HG02678 (cell line): Measurements from ENCODE around the gene HOXB5.

Source experiments
- ATAC-seq: cut with Tn5 transposase; IDR thresholded peaks from one replicate; pipeline ENCODE4 v1.9.1; 2021; ENCODE audit warnings: mild to moderate bottlenecking, moderate library complexity; ENCODE audit not compliant: unreplicated experiment

The HOXB5 gene

DNA sequence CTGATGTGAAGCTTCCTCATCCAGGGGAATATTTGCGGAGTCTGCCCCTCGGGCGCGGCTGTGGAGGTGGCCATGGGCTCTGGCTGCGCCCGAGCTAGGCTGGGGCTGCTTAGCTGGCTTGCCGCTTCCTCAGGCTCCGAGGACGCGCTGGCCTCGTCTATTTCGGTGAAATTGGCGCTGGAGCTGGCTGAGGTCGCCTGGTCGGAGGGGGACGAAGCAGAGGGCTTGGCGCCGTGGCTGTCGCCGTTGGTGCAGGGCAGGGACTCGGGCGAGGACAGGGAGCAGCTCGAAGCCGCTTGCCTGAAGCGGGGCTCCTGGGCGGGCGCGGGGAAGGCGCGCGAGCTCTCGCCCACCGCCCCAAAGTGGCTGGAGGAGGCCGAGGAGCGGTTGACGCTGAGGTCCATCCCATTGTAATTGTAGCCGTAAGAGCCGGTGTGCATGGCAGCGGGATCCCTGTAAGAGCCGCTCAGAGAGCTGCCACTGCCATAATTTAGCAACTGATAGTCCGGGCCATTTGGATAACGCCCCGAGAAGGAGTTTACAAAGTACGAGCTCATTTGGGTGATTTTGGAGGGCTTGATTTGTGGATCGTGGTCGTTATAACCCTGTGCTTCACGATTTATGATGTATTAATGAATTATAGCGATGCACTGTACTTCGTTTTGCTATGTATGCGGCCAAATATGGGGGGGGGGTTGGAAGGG, at the start of gene HOXB5:
TSS of gene HOXB5 (minus strand) at position 654 of the 704 bp plus-strand sequence. CDS start at position 557, 97 bp downstream.
- no peak for ATAC-seq

DNA sequence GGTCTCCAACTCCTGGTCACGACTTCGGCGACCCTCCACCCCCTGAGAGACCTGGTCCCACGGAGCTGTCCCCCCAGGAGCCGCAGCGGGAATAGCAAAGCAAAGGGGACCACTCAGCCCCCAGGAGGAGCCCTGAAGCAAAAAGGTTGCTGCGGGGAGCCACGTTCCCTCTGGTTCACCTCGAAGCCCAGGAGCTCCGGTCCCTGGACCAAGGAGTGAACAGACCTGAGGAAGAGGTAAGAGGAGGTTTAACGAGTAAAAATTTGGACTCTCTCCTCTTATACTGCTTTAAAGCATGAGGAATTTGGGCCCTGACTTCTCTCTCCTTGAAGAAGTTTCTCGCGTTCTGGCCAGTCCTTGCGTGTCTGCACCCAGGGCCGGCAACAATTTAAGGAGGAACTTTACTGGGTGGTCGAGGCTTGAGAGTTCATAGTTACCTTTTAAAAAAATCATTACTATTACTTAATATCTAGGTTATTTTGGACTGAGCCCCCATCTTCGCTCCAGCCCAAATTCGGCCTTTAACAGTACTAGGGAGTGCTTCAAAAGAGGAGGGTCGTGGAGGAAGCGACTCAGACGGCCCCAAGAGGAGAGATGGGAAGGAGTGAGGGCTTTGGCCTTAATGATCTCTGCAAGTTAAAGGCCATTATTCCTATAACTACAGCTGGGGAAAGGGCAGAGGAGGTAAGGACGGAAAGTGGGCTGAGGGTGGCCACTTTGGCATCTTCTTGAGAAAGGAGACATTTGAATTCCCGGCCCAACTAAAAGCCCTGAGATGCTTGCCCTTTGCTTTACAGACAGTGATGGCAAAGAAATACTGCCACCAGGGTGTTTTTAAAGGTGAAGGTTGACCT, 49.5 kb upstream of the HOXB5 start:
- no peak for ATAC-seq

DNA sequence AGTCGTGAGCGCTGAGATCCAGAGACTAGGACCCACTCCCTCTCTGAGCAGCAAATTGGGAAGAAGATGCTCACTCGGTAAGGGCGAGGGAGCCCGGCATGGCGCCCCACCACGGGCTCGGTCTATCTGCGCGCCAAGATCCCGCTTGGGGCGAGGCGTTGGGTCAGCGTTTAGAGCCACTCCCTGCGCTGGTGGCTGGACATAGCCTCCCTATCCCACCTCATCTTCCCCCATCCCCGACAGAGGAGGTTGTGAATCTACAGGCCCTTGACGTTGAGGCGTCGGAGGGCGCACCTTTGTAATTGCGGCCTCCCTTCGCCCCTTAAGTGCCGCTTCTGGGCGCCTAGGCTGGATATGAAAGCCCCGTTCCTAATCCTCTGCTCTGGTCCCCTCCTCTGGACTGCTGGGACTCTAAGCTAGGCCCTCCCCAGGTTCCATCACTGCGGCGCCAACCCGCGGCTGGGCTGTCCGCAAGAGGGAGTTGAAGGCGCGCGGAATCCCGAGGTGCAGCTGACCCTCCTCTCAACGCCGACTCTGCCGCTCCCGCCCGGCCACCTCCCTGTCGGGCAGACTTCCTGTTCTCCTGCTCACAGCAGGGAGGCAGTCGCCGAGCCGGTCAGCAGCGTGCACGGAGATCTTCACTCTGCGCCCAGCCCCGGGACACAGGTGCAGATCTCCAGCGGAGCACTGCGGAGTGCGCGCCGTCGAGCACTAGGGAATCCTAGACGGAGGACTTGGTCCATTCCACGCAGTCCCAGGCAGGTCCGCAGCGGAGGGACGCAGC, 48.7 kb upstream of the HOXB5 start:
- ATAC-seq, result no peak

DNA sequence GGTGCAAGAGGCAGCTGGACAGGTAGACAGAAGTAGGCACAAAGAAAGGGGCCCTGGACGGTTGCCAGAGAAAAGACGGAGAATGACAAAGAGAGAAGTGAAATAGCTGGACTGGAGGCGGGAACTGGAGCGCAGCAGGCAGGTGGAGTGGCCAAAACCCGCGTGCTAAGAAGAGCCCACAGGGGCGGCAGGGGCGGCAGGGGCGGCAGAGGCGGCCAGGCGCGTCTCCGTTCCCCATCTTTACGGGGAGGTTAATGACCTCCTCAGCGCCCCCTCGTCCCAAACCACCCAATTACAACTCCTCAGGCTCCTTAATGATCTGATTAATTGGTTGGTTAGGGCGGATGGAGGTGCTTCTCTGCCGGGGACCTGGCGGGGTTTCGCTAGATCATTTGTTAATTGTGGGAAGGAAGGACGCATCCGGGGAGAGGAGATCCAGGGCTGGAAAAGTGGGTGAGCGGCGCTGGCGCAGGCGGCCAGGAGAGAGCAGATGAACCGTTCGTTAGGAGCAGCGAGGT, 48.0 kb upstream of the HOXB5 start:
- ATAC-seq, result no peak

DNA sequence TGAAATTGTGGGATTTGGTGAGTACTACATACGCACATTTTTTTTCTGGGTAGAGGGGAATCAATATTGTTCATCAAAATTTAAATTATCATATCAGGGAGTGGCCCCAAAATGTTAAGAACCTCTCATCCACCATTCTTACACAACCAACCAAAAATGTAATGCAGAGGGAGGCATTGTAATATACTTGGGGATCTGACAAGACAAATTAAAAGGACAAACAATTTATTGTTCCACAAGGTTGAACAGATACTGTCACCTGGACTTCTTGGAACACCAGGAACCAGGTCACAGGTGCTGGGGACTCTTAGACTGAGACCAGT, 47.2 kb upstream of the HOXB5 start:
- no peak for ATAC-seq

DNA sequence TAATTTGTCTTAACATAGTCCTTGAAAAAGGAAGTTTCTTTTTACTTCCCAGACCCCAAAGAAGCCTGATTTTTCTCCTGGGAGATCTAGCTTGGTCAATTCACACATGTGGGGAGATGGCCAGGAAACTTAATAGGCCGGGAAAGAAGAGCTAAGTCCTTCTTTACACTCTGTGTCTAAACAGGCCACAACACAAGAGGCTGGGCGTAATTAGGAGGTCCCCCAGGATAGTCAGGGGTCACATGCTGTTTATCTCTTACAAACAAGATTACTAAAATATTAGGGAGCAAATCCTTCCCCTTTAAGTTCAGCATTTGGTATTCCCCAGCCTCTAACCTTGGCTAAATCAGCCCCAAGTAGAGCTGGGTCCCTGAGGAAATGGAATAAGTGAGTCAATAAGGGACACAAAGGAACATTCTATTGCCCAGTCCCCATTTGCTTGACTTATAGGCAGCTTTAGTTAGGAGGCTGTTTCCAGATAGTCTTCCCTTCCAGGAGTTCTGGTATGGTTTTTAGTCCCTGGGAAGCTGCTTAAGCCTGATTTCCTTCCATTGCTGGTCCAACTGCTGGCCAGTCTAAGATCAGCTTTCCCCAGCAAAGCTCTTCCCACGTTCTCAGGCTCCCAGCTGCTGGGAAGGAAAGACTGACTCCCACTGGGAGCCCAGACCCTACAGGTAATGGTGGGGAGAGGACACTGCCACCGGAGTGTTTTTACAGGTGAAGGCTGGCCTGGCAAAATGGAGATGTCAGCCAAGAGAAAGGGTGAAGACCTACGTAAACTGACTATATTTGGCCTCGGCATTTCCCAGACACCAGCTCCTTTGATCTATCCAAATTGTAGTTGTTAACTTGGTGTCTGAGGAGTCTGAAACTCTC, 46.6 kb upstream of the HOXB5 start:
- ATAC-seq, result no peak

DNA sequence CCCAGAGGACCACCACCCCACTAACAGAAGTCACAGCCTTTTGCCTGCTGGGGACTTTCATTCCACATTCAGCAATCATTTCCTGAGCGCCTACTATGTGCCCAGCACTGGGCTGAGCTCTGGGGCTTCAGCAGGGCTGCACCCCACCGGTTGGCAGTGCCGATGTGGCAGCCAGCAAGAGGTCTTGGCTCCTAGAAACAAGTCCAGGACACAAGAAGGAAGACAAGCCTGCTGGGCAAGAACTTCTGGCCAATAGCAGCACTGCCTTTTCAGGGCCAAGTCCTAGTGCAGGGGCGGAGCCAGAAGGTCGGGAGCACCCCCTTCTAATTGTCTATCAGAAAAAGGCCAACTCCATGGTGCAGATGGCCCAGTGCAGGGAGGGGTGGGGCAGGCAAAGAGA, 45.6 kb upstream of the HOXB5 start:
- ATAC-seq, result no peak

DNA sequence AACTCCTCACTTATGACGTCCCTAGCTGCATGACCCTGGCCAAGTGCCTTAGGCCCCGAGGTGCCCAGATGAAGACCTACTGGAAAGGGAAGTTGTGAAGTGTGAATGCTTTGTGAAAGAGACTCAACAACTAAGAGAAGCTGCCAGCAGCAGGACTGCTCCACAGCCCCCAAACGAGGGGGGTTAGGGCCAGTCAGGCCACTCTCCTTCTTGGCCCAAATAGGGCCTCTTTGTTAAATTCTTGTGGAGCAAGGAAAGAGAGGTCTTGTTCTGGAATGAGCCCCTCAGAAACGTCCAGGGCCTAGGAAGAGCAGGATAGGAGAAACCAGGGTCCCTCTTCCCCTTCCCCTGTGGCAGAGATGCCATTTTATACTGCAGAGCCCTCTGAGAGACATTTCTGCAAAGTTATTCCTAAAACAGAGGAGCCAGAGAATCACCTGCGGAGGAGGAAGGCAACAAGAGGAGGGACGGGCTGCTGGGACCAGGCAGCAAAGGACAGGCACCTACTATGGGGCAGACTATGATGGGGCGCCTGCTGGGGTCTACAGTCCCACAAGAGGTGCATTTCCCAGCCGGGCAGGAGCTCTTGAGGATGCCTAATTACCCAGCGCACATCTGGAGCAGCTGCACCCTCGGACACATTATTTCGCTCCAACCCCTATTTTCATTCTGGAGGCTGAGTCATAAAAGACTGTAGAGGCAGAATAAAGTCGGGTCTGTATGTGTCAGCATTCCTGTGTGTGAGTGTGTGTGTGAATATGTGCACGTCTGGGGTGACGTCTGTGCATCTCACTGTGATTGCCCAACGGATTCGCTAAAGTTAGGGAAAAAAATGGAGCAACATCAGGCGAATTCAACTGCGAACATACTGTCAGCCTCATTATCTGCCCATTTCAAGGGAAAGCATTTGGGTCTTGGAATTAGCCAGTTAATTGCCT, 44.0 kb upstream of the HOXB5 start:
- no peak for ATAC-seq

DNA sequence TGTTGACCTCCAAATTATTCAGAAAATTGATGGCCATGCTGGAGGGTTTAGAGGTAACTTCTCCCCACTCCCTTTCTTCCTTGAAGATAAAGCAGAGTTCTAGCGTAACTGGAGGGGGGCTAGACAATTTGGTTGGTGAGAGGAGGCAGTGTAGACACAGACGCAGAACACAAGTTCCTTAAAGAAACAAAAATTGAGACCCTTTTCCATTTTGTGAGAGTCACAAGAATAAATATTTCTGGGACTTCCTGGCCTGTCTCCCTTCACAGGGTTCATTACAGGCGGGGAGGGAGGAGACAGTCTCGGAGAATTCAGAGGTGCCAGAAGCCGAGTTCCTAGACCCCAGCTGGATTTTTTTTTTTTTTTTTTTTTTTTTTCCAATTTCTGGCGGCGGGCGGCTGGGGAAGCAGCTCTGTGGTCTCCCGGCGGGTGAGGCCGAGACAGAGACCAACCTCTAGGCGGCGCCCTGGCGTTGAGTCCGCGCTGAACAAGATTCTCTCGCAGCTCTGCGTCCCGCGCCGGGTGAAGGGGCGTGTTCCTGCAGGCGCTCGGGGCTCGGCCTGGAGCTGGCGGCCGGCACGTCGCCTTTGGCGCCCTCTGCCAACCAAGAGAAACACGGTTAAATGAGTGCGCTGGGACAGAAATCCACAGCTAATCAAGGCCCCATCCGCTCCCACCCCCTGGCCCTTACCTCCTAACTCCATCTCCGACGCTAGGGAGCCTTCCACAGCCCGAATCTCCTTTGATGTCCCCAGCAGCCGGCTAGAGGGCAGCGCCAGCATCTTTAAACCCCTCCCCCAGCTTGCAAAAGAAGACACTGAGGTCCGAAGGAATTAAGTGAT, 42.8 kb upstream of the HOXB5 start:
- no peak for ATAC-seq

DNA sequence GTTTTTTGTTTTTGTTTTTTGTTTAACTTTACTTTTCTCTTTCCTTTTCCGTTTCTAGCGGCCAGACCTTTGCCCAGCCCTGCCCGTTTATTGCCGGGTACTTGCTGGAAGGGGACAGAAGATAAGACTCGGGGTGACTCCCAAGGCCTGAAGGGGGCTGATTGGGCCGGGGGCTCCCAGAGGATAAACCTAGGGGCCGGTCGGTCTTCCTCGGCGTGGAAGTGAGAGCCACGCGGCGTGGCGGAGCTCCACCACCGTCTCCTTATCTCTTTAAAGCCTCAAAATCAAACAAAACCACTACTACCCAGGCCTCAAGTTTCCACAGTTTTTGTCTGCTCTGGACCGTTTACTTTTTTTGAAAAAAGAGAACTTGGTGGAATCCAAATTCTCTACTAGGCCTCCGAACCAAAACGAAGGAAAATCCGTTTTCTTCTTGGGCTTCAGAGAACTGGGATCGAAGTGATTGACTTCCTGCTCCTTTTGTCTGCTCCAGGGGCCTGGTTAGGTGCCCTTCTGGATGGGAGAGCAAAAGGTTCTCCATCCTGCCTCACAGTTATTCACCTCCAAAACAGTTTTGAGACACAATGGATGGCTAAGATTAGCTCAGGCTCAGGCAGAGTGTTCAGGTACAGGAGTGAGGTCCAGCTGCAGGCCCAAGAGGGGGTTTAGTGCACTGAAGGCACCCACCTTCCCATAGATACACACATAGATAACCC, 41.1 kb upstream of the HOXB5 start:
- no peak for ATAC-seq

DNA sequence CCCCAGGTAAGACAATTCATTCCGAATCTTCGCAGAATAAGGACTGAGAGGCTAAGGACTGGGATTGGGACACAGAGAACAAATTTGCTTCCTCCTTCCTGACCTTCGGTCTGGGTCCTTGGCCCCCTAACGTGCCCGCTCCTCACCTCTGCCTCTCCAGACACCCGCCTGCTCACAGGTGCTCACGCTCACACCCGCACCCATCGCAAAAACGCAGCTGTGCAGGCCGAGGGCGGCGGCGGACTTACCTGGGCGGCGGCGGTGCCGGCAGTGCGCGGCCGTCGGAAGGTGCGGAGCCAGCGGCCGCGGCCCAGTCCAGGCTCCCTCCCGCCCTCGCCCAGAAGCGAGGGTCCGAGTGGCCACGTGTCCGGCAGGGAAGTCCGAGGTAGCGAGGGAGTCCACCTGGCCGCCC, 39.7 kb upstream of the HOXB5 start:
- ATAC-seq, result no peak

DNA sequence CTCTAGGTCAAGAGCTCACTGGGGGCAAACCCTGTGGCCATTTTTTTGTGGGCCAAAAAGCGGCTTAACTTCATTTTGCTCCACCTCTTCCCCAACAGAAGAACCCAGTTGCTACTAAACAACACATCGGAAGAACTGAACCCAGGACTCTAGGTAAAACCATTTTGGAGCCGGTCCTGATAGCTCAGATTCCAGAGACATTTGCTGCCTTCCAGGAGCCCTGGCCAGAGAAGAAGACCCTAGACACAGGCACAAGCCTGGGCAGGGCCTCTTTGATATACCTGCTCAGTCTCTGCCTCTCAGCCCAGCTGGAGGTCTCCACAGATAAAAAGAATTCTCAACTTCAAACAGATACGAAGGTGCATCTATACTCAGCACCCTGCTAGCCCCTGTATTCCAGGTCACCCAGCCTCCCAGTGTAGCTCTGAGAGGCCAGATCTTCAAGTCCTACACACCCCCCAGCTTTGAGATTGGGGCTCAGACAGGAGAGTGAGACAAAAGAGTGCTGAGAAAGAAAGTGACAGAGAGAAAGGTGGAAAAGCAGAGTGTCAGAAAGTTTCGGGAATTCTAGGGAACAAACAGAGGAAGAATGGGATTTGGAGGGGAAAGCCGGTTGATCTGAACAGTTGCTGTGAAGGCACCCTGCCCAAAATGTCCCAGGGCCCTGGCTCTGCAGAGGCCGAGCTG, 39.1 kb upstream of the HOXB5 start:
- ATAC-seq, result no peak

DNA sequence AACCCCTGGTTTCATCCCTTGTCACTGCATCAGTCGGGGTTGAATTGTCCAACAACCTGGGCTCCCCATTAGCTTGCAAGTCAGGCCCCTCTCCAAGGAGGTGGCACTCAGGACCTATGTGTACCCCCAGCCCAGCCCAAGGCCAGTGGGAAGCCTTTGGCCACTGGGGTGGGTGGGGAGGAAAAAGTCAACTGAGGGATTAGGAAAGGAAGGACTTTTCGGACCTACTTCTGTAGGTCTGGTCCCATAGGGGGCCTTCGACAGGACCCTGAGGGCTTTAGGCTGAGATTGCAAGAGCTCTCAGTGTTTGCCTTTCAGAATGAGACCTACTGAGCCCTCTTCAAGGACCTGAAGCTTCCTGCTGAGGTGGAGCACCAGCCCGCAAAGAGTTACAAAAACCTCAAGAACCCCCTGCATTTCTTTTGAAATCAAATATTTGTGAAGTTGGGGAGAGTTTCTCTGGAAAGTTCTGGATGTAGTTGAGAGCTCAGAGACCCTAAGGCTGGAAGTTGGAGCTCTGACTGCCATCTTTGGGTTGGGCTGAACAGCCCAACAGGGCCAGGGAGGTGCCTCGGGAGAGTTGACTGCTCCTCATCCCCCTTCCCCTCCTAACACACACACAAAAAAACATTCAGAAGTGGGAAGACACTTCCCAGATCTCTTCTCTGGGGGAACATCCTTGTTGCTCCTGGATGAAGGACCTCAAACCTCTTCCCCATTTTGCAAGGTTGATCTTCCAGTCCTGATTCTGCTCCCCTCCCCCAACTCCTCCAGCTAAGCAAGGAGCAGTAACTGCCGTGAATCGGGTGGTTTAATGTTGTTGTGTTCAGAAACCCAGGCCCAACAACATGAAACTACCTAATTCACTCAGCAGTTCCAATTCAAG, 38.4 kb upstream of the HOXB5 start:
- ATAC-seq, result no peak

DNA sequence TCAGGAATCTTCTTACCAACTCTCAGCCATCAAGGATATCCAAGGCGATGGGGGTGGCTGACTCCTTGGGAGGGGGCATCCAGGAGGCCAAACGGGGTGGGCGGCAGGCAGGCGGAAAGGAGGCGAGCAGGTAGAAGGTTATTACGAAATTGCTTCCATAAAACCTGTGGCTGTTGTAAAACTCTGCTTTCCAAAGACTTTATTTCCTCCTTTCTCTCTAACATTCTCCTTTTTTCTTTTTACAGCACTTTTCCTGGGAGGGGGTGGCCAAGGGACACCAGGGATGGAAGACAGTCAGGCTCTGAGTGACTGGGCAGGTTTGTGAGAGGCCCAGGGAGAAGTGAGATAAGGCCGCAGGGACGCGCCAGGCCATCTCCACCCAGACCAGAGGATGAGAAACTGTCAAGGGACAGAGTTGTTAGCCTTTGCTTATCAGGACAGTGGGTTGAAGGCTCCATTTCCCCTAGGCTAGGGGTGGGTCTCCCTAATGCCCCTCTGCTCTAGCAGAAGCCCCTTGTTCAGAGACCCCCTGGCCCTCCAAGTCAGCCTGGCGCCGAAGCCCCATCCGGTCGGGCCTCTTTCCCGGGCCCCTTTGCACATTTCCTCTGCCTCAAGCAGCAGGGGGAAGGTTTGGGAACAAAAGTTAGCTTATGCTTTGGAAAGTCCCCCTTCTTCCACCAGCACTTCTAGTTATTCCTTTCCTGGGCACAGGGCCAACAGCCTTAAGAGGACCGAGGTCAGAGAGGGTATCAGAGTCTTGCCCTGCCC, 37.5 kb upstream of the HOXB5 start:
- no peak for ATAC-seq
